ENCODE results near the gene RALGAPA2.

GRCh38 chr20:20414640-20415220, 297.7 kb downstream of the RALGAPA2 start:
- TF ChIP-seq, protein P1, sequence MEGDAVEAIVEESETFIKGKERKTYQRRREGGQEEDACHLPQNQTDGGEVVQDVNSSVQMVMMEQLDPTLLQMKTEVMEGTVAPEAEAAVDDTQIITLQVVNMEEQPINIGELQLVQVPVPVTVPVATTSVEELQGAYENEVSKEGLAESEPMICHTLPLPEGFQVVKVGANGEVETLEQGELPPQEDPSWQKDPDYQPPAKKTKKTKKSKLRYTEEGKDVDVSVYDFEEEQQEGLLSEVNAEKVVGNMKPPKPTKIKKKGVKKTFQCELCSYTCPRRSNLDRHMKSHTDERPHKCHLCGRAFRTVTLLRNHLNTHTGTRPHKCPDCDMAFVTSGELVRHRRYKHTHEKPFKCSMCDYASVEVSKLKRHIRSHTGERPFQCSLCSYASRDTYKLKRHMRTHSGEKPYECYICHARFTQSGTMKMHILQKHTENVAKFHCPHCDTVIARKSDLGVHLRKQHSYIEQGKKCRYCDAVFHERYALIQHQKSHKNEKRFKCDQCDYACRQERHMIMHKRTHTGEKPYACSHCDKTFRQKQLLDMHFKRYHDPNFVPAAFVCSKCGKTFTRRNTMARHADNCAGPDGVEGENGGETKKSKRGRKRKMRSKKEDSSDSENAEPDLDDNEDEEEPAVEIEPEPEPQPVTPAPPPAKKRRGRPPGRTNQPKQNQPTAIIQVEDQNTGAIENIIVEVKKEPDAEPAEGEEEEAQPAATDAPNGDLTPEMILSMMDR (IDR thresholded peaks at IDR 0.05), result no peak
- no peak for TF ChIP-seq EP300 (IDR thresholded peaks at IDR 0.05)
- TF ChIP-seq POLR2A (IDR thresholded peaks at IDR 0.05), result no peak

Data from ovary (tissue), 3 donors.